Measurements from ENCODE around the gene RALGPS1. TPM values are rescaled to one million over a fixed set of nuclear protein-coding genes. Genes with fewer than 3 reads are reported as not detected.

The RALGPS1 gene
- total and polyA plus RNA-seq, 2 of the 13 experiments (the other 11 are each of a cell fraction or from before 2014, with no cell fraction given) = 3.7 to 6.5 TPM

GRCh38 chr9:127122176-127123063, 207.8 kb downstream of the RALGPS1 start, which contains the start of gene ANGPTL2 (continued):
- TF ChIP-seq THAP8 (CRISPR knock-in tag; IDR thresholded peaks at IDR 0.05; ENCODE audit: borderline replicate concordance) = no peak
- no peak for TF ChIP-seq ZNF607 (CRISPR knock-in tag; IDR thresholded peaks at IDR 0.05; ENCODE audit: borderline replicate concordance)
- no peak for TF ChIP-seq NFKBIZ (CRISPR knock-in tag; IDR thresholded peaks at IDR 0.05)
- no peak for TF ChIP-seq DMTF1 (CRISPR knock-in tag; IDR thresholded peaks at IDR 0.05)
- no peak for TF ChIP-seq PCBP1 (IDR thresholded peaks at IDR 0.05; ENCODE audit: borderline replicate concordance, low read depth, low read length)
- no peak for TF ChIP-seq RBM22 (optimal IDR thresholded peaks at IDR 0.05; ENCODE audit: low read length)
- TF ChIP-seq GATA4 (IDR thresholded peaks at IDR 0.05; ENCODE audit: borderline replicate concordance, low read depth) = no peak
- TF ChIP-seq MEIS1 (CRISPR knock-in tag; IDR thresholded peaks at IDR 0.05; ENCODE audit: borderline replicate concordance) = no peak
- TF ChIP-seq CBX1 (IDR thresholded peaks at IDR 0.05; ENCODE audit: low read depth) = no peak
- peak; percentile 67 for TF ChIP-seq PATZ1 (CRISPR knock-in tag; IDR thresholded peaks at IDR 0.05)
- TF ChIP-seq TCF7L2 (IDR thresholded peaks at IDR 0.05; ENCODE audit: low read depth, low read length) = no peak
- 0 out of 2 replicates have a peak, but pooled peaks have one; percentile 21 for TF ChIP-seq HNF1B (CRISPR knock-in tag; IDR thresholded peaks at IDR 0.05)
- no peak for TF ChIP-seq ZNF557 (CRISPR knock-in tag; IDR thresholded peaks at IDR 0.05)
- no peak for TF ChIP-seq NCOA1 (CRISPR knock-in tag; IDR thresholded peaks at IDR 0.05)
- no peak for TF ChIP-seq KLF16 (CRISPR knock-in tag; IDR thresholded peaks at IDR 0.05)
- no peak for TF ChIP-seq REXO4 (CRISPR knock-in tag; IDR thresholded peaks at IDR 0.05; ENCODE audit: borderline replicate concordance)
- TF ChIP-seq HIC2 (CRISPR knock-in tag; IDR thresholded peaks at IDR 0.05; ENCODE audit: low read depth) = peak; percentile 92
- no peak for TF ChIP-seq ISX (CRISPR knock-in tag; conservative IDR thresholded peaks at IDR 0.05)
- no peak for TF ChIP-seq ZKSCAN8 (CRISPR knock-in tag; IDR thresholded peaks at IDR 0.05; ENCODE audit: borderline replicate concordance)
- TF ChIP-seq ATF1 (CRISPR knock-in tag; IDR thresholded peaks at IDR 0.05) = no peak
- no peak for TF ChIP-seq RFX1 (IDR thresholded peaks at IDR 0.05)

All from HepG2 (cell line).